Kidney epithelial cell (primary cell): ENCODE data around the gene MRPS2. TPM values are rescaled to one million over a fixed set of nuclear protein-coding genes. Genes with fewer than 3 reads are reported as not detected.

Experiments used
- DNase-seq: peaks from one replicate; pipeline ENCODE4 v3.0.0-alpha.2; 2010; ENCODE audit warnings: low read depth
- H3K27me3 ChIP-seq: 2 replicates; pipeline ENCODE4 v1.6.0; 2011; ENCODE audit warnings: low read length; ENCODE audit not compliant: control insufficient read depth, insufficient read depth
- H3K36me3 ChIP-seq: 2 replicates; pipeline ENCODE4 v1.5.1; 2011; ENCODE audit warnings: low read length; ENCODE audit not compliant: control insufficient read depth, insufficient read depth
- H3K4me3 ChIP-seq: 2 replicates; pipeline ENCODE4 v1.5.1; 2011; ENCODE audit warnings: low read depth, mild to moderate bottlenecking, control low read depth, low read length
- total RNA-seq: library from RNA; depleted of rRNA; stranded (reverse); fragments of >200 nt; gene quantifications from 2 replicates; pipeline ENCODE4 v1.2.3, GENCODE V29; 2015
- TF ChIP-seq, protein P1 (sequence below): IDR thresholded peaks from 2 replicates; pipeline ENCODE4 v1.5.1; 2011; ENCODE audit warnings: mild to moderate bottlenecking, moderate library complexity, low read length, control low read depth, inconsistent platforms; ENCODE audit not compliant: insufficient read depth, poor library complexity, severe bottlenecking

Gene MRPS2
- total RNA-seq, 1 donor from 2014 or later, result 72.4 TPM

DNA sequence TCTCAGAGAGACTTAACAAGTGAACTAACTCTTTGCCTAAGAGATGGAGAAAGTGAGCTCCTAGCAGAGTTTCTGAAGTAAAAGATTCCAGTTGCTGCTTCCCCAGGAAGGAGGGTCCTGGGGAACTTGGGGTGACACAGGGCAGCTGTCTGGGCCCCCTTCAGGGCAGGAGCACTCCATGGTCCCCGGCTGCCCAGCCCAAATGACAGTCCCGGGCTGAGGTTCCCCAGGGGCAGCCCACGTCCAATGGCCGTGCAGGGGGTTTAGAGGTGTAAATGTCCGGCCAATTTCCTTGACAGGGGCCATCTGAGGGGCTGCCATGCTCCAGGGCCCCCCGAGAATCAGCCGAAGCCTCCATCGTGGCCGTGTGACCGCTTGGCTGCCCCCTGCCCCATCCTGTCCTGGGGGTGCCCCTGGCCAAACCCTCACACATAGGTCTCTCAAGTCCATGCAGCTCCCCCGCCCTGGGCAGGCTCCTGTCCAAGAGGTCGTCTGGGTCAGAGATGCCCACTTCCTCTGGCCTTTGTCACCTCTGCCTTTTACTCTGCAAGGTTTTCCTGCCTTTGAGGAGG is 26.4 kb upstream of the MRPS2 start:
- TF ChIP-seq, protein P1, sequence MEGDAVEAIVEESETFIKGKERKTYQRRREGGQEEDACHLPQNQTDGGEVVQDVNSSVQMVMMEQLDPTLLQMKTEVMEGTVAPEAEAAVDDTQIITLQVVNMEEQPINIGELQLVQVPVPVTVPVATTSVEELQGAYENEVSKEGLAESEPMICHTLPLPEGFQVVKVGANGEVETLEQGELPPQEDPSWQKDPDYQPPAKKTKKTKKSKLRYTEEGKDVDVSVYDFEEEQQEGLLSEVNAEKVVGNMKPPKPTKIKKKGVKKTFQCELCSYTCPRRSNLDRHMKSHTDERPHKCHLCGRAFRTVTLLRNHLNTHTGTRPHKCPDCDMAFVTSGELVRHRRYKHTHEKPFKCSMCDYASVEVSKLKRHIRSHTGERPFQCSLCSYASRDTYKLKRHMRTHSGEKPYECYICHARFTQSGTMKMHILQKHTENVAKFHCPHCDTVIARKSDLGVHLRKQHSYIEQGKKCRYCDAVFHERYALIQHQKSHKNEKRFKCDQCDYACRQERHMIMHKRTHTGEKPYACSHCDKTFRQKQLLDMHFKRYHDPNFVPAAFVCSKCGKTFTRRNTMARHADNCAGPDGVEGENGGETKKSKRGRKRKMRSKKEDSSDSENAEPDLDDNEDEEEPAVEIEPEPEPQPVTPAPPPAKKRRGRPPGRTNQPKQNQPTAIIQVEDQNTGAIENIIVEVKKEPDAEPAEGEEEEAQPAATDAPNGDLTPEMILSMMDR, result no peak
- H3K4me3 ChIP-seq, result no peak overlapping the region
- no peak for DNase-seq
- H3K36me3 ChIP-seq, result no peaks in the 10 kb centered on the region
- no peaks in the 10 kb centered on the region for H3K27me3 ChIP-seq

DNA sequence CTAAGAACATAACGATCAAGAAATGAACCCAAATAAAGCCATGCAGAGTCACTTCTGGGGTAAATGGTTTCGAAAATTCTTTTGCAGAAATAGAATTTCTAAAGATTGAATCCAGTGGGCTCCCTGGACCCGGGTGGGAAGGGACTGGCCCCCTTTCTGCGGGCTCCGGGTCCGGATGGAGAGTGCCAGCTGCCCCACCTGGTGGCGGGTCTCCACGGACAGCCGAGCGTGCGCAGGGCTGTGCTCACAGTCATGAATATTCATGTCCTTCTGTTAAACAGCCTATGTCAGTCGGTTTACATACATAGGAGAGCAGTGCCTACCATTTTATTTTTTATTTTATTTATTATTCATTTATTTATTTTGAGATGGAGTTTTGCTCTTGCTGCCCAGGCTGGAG is 25.6 kb upstream of the MRPS2 start:
- DNase-seq, result no peak
- TF ChIP-seq, protein P1, result peak; percentile 67
- H3K4me3 ChIP-seq, result no peak overlapping the region
- no peaks in the 10 kb centered on the region for H3K36me3 ChIP-seq
- H3K27me3 ChIP-seq, result no peaks in the 10 kb centered on the region

DNA sequence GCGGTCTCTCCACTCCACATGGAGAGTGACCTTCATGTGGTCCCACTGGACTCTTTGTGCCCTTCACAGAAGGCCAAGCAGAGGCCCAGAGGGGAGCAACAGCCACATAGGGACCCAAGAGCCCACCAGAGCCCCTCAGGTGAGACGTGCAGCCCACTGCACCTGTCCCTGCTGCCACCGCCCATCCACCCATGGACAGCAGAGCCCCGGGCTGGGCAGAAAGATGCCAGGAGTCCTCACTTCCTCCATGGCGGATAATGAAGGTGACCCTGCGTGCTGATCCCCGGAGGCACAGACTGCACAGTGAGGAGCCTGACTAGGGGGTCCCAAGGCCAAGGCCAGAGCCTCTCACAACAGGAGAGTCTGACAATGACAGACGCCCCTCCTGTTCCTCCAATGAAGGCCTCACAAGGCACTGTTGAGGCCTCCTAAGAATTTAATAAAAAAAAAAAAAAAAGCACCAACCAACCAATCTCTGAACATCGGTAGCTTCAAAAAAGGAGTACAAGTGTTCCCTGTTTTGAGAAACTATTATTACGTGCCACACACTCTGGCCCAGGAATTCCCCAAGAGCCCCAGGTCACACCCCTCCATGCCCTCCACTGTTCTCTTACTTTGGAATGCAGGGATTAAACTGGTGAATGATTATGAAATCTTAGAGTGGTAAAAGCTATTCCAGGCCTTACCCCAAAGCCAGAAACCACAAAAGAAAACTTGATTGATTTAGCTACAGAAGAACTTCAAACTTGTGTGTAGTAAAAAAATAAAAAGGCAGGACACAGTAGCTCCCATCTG is 23.7 kb upstream of the MRPS2 start:
- Histone ChIP-seq H3K36me3 (no peaks in the 10 kb centered on the region), H3K27me3 (no peaks in the 10 kb centered on the region), H3K4me3 (no peak overlapping the region)
- DNase-seq, result no peak
- TF ChIP-seq, protein P1, result no peak

DNA sequence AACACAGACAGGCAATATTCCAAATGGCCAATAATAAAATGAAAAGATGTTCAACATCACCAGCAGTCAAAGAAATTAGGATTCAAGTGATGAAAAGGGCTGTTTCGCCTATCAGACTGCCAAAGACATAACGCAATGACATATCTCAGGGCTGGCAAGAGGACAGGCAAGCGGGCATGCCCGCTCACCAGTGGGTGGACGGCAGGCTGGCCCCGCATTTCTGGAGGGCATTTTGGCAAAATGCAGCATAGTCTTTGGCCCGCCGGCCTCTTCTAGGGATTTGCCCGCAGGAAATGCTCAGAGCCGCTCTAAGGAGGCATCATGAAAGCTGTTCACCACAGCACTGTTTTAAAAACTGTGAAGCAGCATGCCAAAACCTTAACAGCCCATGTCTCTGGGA is 22.3 kb upstream of the MRPS2 start:
- Histone ChIP-seq H3K27me3 (no peaks in the 10 kb centered on the region), H3K36me3 (no peaks in the 10 kb centered on the region), H3K4me3 (no peak overlapping the region)
- DNase-seq, result no peak
- TF ChIP-seq, protein P1, result no peak

DNA sequence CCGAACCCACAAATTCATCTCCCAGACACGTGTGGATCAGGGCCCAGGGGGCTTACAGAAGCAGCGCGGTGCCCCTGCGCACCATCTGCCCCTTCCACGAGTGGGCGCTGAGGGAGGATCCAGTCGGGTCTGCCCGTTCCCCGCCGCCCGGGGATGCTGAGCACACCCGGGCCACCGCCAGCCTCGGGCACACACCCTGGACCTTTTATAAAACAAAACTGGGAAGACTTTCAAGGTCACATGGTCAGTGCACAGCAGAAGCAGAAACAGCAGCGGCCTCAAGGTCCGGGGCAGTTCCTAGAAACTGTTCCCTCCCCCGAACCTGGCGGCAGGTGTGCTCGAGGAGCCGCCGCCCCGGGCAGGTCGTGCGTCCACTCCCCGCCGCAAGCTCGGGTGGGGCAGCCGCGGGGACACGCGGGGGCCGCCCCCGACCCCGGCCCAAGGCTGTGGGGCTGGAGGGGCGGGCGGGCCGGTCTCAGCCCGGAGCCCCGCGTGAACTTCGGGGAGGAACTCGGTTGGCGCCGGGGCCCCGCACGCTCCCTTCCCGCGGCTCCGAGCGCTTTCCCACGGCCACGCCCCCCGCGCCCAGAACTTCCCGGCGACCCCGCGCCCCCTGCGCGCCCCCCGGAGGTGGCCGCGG is 21.5 kb upstream of the MRPS2 start:
- Histone ChIP-seq H3K4me3 (peak overlapping the region; percentile 88), H3K27me3 (no peaks in the 10 kb centered on the region), H3K36me3 (no peaks in the 10 kb centered on the region)
- TF ChIP-seq, protein P1, result peak; percentile 32
- no peak for DNase-seq
